Stimulated activated CD8-positive, alpha-beta memory T cell treated with anti-CD3 and anti-CD28 coated beads, Interleukin-4, amount 100 ng/mL, for 24 hours (primary cell): Measurements from ENCODE around the gene CCT5.
"Not testable (repeated sequence)": the region's sequence is repeated elsewhere in the genome, so short reads cannot be mapped to it uniquely, and the experiment has no call there.

Experiments used
- DNase-seq: peaks from one replicate; pipeline ENCODE4 v3.0.0-alpha.2; 2020; ENCODE audit warnings: low read depth

The CCT5 gene

DNA sequence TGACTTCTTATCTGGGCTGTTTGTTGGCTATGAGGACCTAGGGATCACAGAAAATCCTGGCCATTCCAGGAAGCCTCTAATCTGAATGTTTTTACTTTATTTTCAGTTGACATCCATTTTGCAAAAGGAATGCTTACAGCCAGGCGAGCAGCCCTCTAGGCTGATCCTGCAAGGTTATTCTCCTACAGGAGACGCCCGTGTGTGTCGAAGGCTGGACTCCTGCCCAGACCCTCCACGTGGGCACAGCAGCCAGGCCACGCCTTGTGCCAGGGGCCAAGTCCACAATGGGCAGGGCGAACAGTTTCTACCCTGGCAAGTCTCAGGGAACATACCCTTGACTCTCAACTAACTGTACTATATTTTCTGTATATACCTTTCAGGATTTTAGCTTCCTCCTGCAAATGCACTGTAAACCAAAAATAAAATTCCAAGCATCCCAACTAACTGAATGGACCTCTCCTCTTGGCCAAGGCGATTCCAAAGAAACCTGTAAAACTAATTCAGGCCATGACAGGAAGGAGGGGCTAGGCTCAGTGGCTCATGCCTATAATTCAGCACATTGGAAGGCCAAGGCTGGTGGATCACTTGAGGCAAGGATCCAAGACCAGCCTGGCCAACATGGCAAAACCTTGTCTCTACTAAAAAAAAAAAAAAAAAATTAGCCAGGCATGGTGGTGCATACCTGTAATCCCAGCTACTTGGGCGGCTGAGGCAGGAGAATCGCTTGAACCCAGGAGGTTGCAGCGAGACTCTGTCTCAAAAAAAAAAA, 51.9 kb downstream of the CCT5 start:
- no peak for DNase-seq

DNA sequence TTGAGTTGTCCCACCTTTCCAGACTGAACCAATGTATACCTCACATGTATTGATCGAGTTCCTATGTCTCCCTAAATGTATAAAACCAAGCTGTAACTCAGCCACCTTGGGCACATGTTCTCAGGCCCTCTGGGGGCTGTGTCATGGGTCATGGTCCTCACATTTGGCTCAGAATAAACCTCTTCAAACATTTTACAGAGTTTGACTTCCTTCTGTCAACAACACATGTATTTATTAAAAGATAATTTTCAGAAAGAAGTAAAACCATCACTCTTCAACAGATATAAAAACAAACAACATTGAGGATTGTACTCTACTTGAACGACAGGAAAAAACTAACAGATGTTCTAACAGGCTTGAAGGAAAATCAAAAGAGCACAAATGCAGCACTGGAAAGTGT, 53.1 kb downstream of the CCT5 start:
- no peak for DNase-seq

DNA sequence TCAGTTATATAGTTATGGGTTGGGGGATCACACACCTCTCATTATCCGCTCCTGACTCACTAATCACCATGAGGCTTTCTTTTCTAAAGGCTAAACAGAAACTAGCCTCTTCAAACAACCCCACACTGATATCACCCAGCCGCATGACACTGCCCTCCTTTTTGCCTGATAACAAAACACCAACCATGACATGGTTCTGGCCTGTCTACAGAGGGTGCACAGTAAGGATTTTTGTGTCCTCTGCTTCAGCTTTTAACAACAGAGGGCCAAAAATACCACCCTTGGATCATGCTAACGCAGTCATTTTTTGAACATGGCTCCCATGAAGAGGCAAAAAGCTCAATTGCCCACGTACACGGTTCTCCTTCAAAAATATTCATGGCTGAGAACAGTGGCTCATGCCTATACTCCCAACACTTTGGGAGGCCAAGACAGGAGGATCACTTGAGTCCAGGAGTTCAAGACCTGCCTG, 53.7 kb downstream of the CCT5 start:
- DNase-seq = no peak

DNA sequence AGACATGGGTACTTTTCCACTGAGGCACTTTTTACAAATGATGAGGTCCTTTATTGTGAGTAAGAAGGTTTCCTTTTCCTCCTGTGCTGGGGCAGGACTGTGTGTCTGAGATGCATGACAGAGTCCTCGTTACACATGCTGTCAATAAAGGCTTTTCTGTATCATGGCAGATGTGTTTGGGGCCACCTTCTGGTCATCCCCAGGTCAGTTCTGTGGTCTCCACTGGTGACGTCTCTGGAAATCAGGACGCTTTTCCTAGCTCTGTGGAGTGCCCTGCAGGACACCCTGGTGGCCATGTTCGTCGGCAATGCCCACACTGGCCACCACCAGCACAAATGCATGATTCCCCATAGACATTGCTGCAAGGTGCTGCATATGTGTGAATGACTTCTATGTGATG, 54.9 kb downstream of the CCT5 start:
- no peak for DNase-seq

DNA sequence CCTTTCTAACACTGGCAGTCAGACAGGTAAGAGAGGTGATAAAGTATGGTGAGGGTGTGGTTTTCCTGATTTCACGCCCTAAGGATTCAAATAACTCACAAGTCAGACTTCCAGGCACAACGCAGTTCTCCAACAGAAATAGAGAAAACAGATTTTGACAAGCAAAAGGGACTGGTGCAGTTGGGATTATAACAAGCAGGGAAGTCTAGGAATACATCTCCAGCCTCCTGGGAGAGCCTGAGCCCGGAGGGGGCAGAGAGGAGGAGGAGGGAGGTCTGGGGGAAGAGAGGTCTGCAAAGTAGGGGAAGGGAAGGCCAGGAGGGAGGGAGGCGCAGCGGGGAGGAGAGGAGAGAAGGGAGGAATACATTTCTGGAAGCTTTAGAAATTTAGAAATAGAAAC, 56.0 kb downstream of the CCT5 start:
- DNase-seq = no peak

DNA sequence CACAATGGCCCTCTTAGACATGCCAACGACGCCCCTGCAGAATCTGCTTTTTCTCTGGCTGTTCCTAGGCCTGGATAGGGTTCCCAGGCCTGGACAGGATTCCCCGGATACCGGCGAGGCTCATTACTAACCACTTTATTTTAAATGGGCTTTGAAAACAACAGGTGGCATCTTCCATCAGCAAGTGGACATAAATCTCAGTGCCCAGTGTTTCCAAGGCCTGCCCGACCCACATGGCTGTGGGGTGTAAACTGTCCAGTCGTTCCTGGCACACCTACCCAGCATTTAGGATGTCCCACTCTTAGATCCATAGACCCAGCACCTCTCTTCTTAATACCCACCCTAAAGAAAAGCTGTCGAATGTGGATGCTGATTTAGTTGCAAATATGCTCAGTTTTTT, 56.7 kb downstream of the CCT5 start:
- no peak for DNase-seq

DNA sequence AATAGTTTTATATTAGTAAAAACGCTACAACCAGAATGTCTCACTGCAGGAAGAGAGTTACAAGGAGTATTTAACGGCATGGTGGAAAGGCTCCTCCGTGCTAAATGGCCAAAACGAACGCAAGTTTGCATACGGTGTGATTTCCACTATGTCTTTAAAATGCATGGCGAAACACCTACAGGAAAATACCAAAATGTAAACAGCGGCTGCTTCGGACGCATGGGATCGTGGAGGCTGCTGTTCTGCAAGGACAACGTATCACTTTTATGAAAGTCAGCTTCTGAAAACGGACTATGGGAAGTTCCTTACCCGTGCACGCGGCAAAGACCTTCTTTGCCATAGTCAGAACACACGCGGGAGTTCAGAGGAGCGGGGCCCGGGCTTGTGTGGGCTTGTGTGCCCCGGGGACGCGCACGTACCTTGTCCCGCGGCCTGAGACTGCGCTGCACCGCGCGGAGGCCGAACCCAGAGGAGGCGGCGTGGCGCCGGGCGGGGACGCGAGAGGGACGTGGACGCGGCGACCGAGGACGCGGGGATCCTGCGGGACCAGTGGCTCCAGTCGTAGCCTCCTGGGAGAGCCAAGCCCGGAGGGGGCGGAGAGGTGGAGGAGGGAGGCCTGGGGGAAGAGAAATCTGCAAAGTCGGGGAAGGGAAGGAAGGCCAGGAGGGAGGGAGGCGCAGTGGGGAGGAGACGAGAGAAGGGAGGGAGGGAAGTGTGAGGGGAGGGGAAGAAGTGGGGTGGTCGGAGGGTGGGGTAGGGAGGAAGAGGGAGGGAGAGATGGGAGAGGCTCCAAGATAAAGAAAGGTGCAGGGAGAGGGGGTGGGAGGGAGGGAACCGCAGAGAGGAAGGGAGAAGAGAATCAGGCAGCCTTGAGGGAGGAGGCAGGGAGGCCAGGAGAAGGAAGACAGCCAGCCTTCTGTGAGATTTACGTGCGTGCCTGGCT, 57.4 kb downstream of the CCT5 start, which contains the start of gene CMBL:
Gene CMBL, minus strand, starts transcription at position 697 of the 943 bp plus-strand sequence. CDS start 17,140 bp downstream, outside the sequence.
- no peak for DNase-seq

DNA sequence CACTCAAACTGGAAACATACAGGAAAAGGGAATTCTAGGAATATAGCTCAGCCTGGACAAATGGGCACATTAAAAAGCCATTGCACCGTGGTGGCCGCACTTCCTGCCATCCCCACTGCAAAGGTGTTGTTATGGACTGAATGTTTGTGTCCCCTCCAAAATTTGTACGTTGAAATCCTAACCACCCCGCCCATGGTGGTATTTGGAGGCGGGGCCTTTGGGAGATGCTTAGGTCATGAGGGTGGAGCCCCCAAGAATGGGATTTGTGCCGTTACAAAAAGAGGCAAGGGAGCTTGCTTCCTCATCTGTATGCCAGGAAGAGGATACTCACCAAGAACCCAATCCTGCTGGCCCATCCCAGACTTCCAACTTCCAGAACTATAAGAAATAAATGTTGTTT, 58.8 kb downstream of the CCT5 start:
- DNase-seq = no peak

DNA sequence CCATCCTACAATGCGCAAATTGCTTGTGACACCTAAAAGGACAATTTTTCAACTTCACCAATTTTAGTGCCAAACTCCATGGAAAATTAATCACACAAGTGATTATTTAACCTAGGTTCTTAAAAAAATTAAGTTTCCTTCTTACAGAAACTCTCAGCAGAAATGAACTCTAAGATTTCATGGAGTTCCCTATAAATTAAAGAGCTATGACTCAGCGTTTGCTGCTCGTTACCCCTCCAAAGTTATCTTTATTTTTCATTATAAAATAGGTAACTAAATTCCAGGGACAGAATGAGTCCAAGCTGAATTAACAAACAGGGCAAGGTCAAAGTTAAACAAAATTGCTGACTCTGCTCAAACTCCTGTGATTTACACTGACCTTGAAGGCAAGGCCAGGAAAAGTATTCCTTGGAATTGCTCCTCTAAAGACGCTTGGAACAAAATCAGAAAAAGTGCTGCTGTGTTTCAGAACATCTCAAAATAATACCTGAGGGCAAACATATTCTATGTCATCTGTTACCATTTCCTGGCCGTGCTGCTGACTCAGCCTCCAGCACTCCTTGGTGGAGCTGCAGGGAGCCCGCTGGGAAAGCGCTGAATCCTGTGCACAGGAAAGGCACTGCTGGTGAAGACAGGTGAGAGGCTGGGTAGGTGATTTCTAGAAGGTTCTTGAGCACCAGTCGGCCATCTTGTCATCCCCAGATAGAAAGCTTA, 60.1 kb downstream of the CCT5 start:
- no peak for DNase-seq

DNA sequence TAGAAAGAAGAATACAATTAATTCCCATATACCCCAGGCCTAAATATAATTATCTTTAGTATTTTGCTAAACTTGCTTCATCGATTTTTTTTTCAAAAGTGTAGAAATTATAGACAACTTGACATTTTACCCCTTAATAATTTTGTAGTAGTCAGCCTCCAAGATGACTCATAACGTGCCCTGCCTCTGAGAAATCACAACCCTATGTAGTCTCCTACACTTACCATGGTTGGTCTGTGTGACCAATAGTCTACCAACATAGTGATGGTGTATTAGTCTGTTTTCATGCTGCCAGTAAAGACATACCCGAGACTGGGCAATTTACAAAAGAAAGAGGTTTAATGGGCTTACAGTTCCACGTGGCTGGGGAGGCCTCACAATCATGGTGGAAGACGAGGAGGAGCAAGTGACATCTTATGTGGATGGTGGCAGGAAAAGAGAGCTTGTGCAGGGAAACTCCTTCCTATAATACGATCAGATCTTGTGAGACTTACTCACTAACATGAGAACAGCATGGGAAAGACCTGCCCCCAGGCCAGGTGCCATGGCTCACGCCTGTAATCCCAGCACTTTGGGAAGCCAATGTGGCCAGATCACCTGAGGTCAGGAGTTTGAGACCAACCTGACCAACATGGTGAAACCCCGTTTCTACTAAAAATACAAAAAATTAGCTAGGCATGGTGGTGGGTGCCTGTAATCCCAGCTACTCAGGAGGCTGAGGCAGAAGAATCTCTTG, 60.9 kb downstream of the CCT5 start:
- DNase-seq = not testable (repeated sequence)

DNA sequence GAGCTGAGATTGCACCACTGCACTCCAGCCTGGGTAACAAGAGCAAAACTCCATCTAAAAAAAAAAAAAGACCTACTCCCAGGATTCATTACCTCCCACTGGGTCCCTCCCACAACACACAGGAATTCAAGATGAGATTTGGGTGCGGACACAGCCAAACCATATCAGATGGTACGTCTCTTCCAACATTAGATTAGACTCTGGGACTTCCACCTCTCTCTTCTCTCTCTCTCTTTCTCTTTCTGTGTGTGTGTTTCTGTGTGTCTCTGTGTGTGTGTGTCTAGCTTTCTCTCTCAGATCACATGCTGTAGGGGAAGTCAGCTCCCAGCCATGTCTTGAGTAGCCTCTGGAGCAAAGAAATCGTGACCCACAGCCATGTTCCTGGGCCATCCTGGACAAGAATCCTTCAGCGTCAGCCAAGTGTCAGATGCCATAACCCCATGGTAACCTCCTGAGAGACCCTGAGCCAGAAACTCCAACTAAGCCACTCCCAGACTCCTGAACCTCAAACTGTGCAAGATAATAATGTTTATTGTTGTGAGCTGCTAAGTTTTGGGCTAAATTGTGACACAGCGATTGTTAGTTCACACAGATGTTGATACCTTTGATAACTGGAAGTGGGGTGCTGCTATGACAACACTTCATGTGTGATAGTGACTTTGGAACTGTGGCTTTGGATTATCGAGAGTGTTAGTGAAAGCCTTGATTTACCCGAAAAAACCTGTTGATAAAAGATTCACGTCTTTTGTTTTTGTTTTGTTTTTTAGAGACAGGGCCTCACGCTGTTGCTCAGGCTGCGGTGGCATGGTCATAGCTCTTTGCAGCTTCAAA, 61.7 kb downstream of the CCT5 start:
- DNase-seq = no peak

DNA sequence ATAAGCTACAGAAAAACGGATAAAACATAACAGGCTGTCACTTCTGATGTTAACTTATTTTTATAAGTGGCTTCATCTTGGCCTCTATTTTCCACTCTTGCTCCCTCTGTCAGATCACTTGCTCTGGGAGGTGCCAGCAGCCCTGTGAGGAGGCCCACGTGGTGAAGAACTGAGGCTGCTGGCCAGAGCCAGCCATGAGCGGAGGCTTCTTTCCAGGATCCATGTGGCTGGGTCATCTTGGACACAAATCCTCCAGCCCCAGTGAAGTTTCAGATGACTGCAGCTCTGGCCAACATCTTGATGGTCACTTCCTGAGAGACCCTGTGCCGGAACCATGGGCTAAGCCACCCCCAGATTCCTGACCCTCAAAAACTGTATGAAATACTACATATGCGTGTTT, 65.1 kb downstream of the CCT5 start:
- DNase-seq = no peak
